Fibroblast of villous mesenchyme (primary cell): ENCODE results near the gene PCNX2. TPM values are rescaled to one million over a fixed set of nuclear protein-coding genes. Genes with fewer than 3 reads are reported as not detected.

Experiments
- DNase-seq: peaks from one replicate; pipeline ENCODE4 v3.0.0-alpha.2; 2010; ENCODE audit warnings: low read depth
- H3K4me3 ChIP-seq: 2 replicates; pipeline ENCODE4 v1.5.1; 2011; ENCODE audit warnings: low read depth, mild to moderate bottlenecking, low read length
- CTCF ChIP-seq: IDR thresholded peaks from 2 replicates; pipeline ENCODE4 v1.5.1; 2012; ENCODE audit warnings: low read depth, mild to moderate bottlenecking, low read length; ENCODE audit not compliant: insufficient read depth
- total RNA-seq: library from RNA; depleted of rRNA; stranded (reverse); fragments of >200 nt; gene quantifications from 2 replicates; pipeline ENCODE4 v1.2.3, GENCODE V29; 2012

The PCNX2 gene
- total RNA-seq, 1 donor, result 38.4 TPM

GRCh38 chr1:233253231-233253831, 42.2 kb downstream of the PCNX2 start:
- no peak for TF ChIP-seq CTCF

GRCh38 chr1:233252441-233252840, 43.1 kb downstream of the PCNX2 start:
- no peak for TF ChIP-seq CTCF

More at GRCh38 chr1:233253231-233253831, 42.2 kb downstream of the PCNX2 start:
- no peak for DNase-seq
- no peak overlapping the region for H3K4me3 ChIP-seq

GRCh38 chr1:233251201-233251720, 44.3 kb downstream of the PCNX2 start:
- TF ChIP-seq CTCF, result no peak

More at GRCh38 chr1:233252441-233252840, 43.1 kb downstream of the PCNX2 start:
- H3K4me3 ChIP-seq, result no peak overlapping the region
- DNase-seq, result peak; percentile 55

GRCh38 chr1:233248014-233248413, 47.5 kb downstream of the PCNX2 start:
- DNase-seq, result no peak
- no peak for TF ChIP-seq CTCF
- no peak overlapping the region for H3K4me3 ChIP-seq

More at GRCh38 chr1:233251201-233251720, 44.3 kb downstream of the PCNX2 start:
- no peak overlapping the region for H3K4me3 ChIP-seq
- DNase-seq, result no peak

GRCh38 chr1:233246965-233247364, 48.6 kb downstream of the PCNX2 start:
- no peak for DNase-seq
- no peak overlapping the region for H3K4me3 ChIP-seq
- no peak for TF ChIP-seq CTCF

- no peak for DNase-seq
- no peak overlapping the region for H3K4me3 ChIP-seq
- no peak for TF ChIP-seq CTCF
Observed at GRCh38 chr1:233245191-233245765, 50.2 kb downstream of the PCNX2 start.
